Activated CD8-positive, alpha-beta memory T cell treated with anti-CD3 and anti-CD28 coated beads, Interleukin-2, amount 50 U/mL, for 24 hours (primary cell): ENCODE measurements around the gene SVOPL.

ENCODE experiments used
- DNase-seq: peaks from one replicate; pipeline ENCODE4 v3.0.0-alpha.2; 2020; ENCODE audit errors: extremely low read depth

The SVOPL gene

DNA sequence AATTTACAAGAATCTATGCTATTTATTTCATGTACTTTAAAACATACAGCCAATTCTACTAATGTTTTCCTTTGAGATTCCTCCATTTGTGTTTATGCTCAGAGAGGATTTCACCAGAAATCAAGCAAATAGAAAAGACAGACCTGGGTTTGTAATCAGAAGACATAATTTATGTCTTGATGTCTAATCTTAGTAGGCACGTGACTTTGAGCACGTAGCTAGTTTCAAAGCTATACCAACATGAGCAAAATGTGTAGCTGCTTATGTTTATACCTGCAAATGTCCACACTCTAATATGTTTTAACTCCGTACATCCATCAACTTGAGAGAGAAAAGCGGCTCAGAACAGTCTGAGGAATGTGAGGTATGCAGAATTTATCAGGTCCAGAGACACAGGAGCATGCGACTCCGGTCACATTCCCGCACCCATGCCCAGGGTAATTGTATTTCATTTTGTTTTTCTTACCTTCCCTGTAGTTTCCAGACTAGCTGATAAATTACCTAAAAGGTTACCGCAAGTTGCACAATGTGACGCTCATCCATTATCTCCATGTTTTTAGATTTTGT, 40.0 kb downstream of the SVOPL start:
- DNase-seq: no peak

DNA sequence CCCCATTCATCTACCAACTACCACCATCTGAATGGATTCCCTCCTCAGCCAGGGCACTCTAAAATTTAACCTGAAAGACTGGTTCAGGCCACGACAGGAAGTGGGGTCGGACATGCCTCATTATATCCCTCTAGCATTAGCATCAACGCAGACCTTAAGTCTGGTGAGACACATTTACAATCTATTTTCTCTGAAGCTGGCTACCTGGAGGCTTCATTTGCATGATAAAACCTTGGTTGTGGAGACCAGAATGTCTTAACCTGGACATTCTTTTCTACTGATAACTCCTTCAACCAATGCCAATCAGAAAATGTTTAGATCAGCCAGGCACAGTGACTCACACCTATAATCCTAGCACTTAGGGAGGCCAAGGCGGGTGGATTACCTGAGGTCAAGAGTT, 42.3 kb downstream of the SVOPL start:
- no peak for DNase-seq

DNA sequence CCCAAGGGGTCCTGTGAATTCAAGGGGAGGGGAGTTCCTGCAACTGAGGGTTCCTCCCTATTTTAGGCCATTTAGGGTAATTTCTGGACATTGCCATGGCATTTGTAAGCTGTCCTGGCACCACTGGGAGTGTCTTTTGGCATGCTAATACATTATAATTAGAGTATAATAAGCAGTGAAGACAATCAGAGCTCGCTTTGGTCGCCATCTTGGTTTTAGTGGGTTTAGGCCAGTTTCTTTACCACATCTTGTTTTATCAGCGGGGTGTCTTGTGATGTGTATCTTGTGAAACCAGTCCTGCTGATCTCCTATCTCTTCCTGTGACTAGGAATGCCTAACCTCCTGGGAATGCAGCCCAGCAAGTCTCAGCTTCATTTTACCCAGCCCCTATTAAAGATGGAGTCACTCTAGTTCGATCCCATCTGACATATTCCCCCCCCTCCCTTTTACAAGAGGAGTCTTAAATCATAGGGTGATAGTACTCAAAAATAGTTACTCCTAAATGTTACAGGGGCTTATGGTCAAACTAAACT, 43.2 kb downstream of the SVOPL start:
- DNase-seq: no peak

DNA sequence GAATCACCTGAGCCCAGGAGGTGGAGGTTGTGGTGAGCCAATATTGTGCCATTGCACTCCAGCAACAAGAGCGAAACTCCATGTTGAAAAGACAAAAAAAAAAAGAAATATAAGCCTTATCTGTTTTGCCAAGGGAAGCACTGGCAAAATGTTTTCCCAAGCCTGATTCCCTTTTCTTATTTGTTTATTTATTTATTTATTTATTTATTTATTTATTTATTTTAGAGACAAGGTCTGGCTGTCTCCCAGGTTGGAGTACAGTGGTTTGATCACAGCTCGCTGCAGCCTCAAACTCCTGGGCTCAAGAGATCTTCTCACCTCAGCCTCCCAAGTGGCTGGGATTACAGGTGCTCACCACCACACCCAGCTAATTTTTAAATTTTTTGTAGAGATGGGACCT, 44.2 kb downstream of the SVOPL start:
- DNase-seq: no peak

DNA sequence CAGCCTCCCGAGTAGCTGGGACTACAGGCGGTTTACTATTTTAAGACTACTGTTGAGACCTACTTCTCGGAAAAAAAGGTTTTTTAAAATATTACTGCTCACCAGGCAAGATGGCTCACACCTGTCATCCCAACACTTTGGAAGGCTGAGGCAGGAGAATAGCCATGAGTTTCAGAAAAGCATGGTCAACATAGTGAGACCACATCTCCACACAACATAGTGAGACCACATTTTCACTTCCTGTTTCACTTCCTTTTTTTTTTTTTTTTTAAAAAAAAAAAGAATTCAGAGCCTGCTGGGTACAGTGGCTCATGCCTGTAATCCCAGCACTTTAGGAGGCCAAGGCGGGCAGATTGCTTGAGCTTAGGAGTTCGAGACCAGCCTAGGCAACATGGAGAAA, 46.5 kb downstream of the SVOPL start:
- no peak for DNase-seq

DNA sequence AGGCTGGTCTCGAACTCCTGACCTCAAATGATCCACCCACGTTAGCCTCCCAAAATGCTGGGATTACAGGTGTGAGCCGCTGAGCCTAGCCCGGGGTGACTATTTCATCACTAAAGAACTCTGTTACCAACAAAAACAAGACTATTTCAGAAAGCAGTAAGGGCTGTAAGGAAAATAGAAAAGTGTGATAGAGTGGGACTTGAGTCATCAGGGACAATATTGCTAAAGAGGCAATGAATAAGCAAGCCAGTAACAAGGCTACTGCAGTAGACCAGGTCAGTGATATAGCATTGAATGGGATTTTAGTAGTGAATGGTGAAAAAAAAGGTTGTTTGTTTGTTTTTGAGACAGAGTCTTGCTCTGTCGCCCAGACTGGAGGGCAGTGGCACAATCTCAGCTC, 51.7 kb downstream of the SVOPL start:
- DNase-seq: no peak

DNA sequence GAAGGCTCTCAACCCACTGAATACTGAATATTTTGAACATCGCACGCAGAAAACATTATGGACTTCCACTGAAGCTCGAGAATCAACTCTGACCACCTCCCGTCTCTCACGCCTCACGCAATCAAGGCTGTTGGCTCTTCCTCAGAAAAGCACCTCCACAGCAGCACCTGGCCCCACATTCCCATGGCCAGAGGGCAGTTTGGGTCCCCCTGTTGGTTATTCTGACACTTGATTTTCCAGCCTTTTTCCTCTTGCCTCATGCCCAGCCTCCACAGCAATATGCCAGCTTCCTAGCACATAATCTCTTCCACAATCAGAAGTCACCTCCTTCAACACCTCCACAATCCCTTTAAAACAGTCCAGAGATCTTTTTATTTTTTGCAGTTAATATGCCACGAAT, 55.9 kb downstream of the SVOPL start:
- no peak for DNase-seq

DNA sequence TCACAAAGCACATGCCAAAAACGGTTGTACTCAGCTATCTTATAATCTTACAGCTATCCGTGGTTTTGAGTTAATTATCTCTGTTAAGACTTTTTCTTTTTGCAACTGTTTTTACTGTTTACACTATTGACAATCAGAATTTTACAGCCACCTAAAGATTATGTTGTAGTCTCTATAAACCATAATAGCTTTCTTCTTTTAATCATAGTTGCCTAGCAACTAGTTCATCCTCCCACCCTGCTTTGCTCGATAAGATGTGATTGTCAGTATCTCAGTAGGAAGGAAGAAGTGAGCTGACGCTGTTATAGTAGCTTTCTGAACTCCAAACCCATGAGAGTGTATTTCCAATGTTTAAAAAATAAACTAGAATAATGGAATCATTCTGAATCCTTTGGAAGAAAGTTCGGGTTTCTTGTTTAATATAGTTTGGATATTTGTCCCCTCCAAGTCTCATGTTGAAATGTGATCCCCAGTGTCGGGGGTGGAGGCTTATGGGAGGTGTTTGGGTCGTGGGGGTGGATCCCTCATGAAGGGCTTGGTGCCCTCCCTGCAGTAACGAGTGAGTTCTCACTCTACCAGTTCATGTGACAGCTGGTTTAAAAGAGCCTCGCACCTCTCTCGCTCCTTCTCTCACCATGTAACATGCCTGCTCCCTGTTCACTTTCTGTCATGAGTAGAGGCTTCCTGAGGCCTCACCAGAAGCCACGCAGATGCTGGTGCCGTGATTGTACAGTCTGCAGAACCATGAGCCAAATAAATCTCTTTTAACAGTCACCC, 68.1 kb downstream of the SVOPL start:
- no peak for DNase-seq

DNA sequence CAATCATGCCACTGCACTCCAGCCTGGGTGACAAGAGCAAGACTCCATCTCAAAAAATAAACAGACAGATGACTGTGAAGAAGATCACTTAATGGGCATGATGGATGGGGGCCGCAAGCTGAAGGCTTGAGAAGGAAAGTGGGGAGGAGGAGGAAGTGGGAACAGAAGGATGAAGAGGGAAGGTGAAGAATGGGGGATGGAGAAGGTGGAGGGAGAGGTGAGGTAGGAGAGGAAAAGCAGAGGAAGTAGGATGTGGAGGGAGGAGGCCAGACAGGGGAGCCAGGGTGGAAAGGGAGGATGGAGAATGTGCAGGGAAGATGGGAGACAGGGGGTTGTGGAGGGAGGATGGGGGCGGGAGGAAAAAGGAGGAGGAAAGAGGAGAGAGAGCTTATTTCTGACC, 68.8 kb downstream of the SVOPL start:
- DNase-seq: no peak

DNA sequence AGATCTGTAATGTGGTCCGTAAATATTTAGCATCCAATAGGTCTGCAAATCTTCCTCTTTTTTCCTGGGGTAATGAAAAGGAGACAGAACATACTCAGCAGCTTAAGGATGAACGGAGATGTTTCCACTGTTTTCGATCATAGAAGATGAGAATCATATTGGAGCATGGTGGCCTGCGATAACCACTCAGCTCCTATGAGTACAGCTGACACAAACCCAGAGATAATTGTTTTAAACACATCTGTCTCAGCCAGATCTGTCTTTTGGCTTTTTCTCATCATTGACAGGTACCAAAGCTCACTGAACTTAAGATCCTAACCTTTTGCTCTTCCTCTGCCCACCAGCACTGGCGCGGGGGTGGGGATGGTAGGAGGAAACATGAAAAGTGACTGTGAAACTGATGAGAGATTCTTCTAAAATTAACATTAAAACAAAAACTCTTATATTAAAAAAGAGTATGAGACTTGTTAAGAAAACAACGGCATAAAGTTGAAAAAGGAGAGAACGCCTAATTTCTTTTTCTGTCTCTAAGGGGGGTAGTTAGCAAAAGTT, 71.0 kb downstream of the SVOPL start:
- DNase-seq: no peak

DNA sequence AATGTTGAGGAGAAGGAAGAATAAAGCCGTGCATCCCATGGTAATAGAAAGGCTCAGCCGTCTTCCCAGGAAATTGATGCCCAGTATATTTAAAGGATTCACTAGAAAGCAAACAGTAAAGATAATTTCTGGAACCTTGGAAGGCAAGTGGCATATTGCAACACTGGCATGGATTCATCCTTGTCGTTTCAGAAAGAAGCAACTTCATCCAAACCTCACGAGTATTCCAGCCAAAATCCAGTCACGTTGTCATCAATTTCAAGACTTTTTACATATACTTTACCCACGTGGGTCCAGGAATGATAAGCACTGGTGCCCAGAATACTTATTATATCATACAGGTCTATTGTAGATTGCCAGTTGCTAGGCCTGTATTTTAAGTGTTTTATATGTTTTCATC, 73.8 kb downstream of the SVOPL start:
- no peak for DNase-seq

DNA sequence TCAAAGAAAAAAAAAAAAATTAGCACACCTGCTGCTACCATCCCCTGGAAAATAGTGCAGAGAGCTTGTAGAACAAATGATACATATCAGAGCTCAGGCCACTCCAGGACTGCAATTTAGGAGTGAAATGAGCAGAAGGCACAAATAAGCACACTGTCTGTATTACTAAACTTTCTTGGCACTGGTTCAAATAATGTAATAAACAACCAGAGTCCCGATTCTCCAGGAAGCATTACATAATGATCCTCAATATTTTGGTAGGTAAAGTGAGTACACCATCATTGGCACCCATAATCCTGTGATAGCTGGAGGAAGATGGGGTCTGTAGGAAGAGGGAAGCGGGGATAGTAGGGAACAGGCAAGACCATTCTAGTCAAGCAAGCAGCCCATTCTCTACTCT, 74.3 kb downstream of the SVOPL start:
- DNase-seq: no peak

DNA sequence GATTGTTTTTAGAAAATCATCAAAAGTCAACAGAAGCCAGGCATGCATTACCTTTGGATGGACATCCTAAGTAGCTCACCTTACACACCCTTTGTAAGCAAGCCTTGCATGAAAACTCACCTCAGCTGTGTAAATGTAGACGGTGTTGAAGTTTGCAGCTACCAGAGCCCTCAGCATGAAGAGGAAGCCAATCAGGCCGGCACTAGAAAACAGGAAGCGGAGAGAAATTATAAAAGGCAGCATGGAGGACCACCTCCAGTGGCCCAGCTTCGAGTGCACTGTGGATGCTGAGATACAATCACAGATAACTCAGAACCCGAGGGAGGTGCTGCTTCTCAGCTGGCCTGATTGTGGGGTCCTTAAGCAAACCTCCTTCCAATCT, 75.3 kb downstream of the SVOPL start:
- DNase-seq: no peak

DNA sequence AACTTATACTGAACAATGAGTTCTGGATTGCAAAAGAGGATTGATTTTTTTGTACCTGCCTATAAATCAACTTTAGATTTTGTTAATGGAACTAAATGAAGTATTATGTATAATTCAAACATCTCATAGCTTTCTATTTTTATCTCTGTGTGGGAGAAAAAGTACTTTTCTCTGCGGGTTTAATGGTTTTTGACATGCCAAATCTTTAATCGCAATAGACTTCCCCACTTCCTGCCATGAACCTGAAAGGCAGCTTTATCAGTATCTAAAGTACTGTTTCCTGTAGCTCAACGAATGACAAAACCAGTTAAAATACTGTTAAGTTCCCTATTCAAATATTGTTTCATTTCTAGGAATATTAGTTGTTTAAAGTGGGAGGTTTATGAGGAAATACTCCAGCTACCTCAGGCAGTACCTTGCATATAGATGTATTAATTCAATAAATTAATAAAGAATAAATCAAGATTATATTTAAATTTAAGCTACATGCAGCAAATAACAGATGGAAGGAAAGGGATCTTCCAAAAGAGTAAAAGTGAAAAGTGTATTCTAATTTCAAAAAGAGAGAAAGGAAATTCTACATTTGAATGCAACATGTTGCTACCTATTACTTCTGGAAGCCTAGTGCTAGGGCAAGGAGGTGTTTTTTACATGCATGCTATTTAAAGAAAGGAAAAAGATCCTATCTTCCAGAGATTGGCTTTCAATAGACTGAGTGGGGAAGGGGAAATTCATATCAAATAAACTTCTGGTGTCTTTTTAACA, 75.9 kb downstream of the SVOPL start:
- no peak for DNase-seq

DNA sequence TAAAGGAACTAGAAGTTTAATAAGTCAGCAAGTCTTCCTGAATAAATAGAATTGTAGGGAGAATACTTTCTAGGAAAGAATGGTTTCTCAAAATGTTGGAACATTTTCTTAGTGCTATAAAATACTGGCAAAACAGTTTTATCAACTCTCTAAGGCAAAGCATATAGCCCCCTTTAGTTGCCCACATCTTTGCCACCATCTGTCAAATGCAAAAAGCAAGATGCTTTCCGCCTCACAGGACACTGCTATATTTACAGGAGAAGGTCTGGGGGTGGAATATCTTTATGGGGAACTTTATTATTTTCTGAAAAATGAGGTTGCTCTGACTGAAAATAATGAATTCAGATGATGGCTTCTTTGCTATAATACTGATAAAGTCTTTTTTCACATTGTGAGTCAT, 78.3 kb downstream of the SVOPL start:
- no peak for DNase-seq

DNA sequence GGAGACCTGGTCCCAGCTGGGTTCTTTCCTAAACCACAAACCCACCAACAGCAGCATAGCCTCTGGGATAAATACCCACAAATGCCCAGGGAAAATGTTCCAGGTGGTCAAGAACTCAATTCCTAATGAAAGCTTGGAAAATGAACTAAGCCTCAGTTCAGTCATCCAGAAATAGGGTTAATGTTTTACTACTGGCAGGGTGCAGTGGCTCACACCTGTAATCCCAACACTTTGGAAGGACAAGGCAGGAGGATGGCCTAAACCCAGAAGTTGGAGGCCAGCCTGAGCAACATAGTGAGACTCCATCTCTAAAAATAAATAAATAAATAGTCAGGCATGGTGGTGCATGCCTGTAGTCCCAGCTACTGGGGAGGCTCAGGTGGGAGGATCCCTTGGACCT, 82.2 kb downstream of the SVOPL start:
- DNase-seq: no peak

DNA sequence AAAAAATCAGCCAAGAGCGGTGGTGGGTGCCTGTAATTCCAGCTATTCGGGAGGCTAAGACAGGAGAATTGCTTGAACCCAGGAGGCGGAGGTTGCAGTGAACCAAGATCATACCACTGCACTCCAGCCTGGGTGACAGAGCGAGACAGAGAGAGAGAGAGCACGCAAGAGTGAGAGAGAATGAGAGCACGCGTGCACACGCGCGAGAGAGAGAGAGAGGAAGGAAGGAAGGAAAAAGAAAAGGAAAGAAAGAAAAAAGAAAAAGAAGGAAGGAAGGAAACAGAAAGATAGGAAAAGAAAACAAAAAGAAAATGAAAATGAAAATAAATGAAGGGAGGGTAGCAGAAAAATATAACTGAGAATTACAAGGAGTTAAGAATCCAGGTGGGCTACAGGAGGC, 82.7 kb downstream of the SVOPL start:
- no peak for DNase-seq

DNA sequence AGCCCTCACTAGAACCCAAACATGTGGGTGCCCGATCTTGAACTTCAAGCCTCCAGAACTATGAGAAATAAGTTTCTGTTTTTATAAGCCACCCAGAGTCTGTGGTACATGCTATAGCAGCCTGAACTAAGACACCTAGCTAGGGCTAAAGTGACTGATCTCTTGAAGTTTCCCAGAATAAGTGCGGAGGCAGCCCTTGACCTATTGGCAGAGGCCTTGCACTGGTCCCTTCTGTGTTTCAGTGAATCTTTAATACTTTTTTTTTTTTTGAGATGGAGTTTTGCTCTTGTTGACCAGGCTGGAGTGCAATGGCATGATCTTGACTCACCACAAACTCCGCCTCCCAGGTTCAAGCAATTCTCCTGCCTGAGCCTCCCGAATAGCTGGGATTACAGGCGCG, 85.1 kb downstream of the SVOPL start:
- DNase-seq: no peak

DNA sequence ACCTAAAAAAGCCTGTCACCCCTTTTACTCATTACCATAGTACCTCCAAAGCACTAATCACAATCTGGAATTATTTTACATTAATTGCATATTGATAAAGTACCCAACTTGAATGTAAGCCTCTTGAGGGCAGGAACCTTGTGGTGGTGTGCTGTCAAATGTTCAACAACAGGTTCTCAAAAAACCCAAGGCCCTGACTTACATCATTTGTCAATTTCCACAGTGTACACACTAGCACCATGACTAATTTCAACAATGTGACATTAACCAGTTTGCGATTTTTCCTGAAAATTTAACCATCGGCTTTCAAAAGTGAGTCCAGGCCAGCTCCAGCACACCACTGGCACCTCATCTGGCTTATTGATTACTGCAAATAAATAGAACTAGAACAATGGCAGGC, 87.5 kb downstream of the SVOPL start:
- no peak for DNase-seq

DNA sequence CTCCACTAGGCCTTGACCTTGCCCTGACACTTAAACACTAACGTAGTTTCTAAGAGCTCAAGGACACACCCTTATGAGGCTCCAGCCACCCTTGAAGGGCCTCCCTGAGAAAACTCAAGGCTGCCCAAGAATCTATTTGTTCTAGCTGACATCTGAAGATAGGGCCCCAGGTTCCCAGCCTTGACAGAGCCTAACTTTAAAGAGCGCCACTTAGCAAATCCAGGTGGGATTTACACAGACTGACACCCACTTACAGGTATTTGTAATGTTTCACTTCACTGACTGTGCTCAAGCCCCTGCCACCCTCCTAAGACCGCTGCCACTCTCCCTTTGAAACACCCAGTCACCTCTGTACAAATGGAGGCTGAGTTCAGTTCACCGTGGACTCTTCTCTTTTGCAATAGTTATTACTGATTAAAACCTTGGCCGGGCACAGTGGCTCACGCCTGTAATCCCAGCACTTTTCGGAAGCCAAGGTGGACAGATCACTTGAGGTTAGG, 90.4 kb downstream of the SVOPL start:
- DNase-seq: no peak

DNA sequence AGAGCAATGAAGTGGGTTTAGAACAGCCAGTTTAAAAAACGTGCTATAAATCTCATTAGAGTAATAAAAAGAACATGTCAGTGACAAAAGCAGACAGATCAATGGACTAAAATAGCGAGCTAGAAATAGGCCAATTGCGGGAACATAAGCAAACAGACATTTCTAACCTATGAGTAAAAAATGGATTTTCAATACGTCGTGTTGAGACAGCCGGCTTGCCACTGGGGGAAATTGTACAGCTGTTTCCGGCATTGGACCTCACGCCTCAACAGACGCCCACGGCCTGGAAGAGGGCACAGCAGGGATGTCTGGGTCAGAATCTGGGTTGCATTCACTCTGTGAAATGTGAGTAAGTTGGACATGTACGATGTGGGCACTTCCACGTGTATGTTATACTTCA, 92.9 kb downstream of the SVOPL start:
- no peak for DNase-seq
